Astrocyte (in vitro differentiated cells and primary cell): ENCODE data around the gene CD48. TPM values are rescaled to one million over a fixed set of nuclear protein-coding genes. Genes with fewer than 3 reads are reported as not detected.

ENCODE experiments used
- DNase-seq: peaks from one replicate; pipeline ENCODE4 v3.0.0-alpha.2; 2010; ENCODE audit warnings: low read depth
- FAIRE-seq: peaks from 2 replicates; lab custom pipeline; 2011; peaks lifted over from hg19 to GRCh38; lab: Jason Lieb, UNC
- H2AFZ ChIP-seq: 2 replicates; pipeline ENCODE4 v1.6.0; 2012; ENCODE audit warnings: low read depth, low read length, inconsistent platforms
- H3K27ac ChIP-seq: 2 replicates; pipeline ENCODE4 v1.5.1; 2011; ENCODE audit warnings: low read depth, low read length, inconsistent platforms
- H3K27me3 ChIP-seq: 2 replicates; pipeline ENCODE4 v1.6.0; 2011; ENCODE audit warnings: low read length, inconsistent platforms; ENCODE audit not compliant: insufficient read depth
- H3K36me3 ChIP-seq: 2 replicates; pipeline ENCODE4 v1.5.1; 2011; ENCODE audit warnings: low read length, inconsistent platforms; ENCODE audit not compliant: insufficient read depth
- H3K4me1 ChIP-seq: 2 replicates; pipeline ENCODE4 v1.5.1; 2011; ENCODE audit warnings: low read length, inconsistent platforms; ENCODE audit not compliant: insufficient read depth
- H3K4me2 ChIP-seq: 2 replicates; pipeline ENCODE4 v1.6.0; 2012; ENCODE audit warnings: low read length, inconsistent platforms
- H3K4me3 ChIP-seq: 2 replicates; pipeline ENCODE4 v1.5.1; 2011; ENCODE audit warnings: low read depth, mild to moderate bottlenecking, low read length, inconsistent platforms; ENCODE audit not compliant: insufficient read depth
- H3K79me2 ChIP-seq: 2 replicates; pipeline ENCODE4 v1.6.0; 2012; ENCODE audit warnings: mild to moderate bottlenecking, low read length, inconsistent platforms; ENCODE audit not compliant: insufficient read depth
- H3K9ac ChIP-seq: 2 replicates; pipeline ENCODE4 v1.6.0; 2012; ENCODE audit warnings: mild to moderate bottlenecking, low read length, inconsistent platforms
- H3K9me3 ChIP-seq: 2 replicates; pipeline ENCODE4 v1.5.1; 2012; ENCODE audit warnings: low read depth, mild to moderate bottlenecking, low read length, inconsistent platforms; ENCODE audit not compliant: insufficient read depth
- H4K20me1 ChIP-seq: 2 replicates; pipeline ENCODE4 v1.6.0; 2012; ENCODE audit warnings: low read length, inconsistent platforms; ENCODE audit not compliant: insufficient read depth
- H3K27ac Mint-ChIP-seq: one replicate; pipeline ENCODE4 v1.8.0; 2021; ENCODE audit warnings: mild to moderate bottlenecking, mixed read lengths; ENCODE audit not compliant: unreplicated experiment
- H3K27me3 Mint-ChIP-seq: one replicate; pipeline ENCODE4 v1.8.0; 2021; ENCODE audit warnings: low read depth, mixed read lengths; ENCODE audit not compliant: unreplicated experiment
- H3K36me3 Mint-ChIP-seq: one replicate; pipeline ENCODE4 v1.8.0; 2021; ENCODE audit warnings: low read depth, mixed read lengths; ENCODE audit not compliant: unreplicated experiment
- H3K4me1 Mint-ChIP-seq: one replicate; pipeline ENCODE4 v1.8.0; 2021; ENCODE audit warnings: low read depth, mixed read lengths; ENCODE audit not compliant: unreplicated experiment
- H3K4me3 Mint-ChIP-seq: one replicate; pipeline ENCODE4 v1.8.0; 2021; ENCODE audit warnings: mild to moderate bottlenecking, moderate library complexity, mixed read lengths; ENCODE audit not compliant: unreplicated experiment
- H3K9me3 Mint-ChIP-seq: one replicate; pipeline ENCODE4 v1.8.0; 2021; ENCODE audit warnings: mild to moderate bottlenecking, mixed read lengths; ENCODE audit not compliant: unreplicated experiment
- EZH2 ChIP-seq: IDR thresholded peaks from 2 replicates; pipeline ENCODE4 v1.6.1; 2012; ENCODE audit warnings: mild to moderate bottlenecking, low read length, inconsistent platforms; ENCODE audit not compliant: insufficient read depth
- total RNA-seq: library from RNA; stranded (reverse); gene quantifications from 2 replicates; pipeline ENCODE4 v1.2.1, GENCODE V29; 2021
- TF ChIP-seq, protein P1 (sequence below): IDR thresholded peaks from 2 replicates; pipeline ENCODE4 v1.5.1; 2011; ENCODE audit warnings: low read depth, mild to moderate bottlenecking, inconsistent platforms, low read length, moderate library complexity; ENCODE audit not compliant: insufficient read depth

The CD48 gene
- total RNA-seq, 1 donor from 2014 or later: not detected

DNA sequence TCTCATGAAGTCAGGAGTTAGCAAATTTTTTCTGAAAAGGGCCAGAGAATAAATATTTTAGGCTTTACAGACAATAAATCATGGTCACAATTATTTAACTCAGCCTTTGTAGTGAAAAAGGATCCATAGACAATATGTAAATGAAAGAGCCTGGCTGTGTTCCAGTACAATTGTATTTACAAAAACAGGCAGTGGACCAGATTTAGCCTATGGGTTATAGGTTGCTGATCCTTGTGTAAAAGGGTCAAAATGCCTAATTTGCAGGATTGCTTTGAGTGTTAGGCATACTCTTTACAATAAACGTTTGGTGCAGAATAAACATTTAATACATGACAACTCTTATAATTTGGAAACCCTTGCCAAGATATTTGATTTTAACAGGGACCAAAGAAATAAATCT is 33.9 kb upstream of the CD48 start:
- H3K4me1 Mint-ChIP-seq: peaks cover 18% of the 10 kb centered on the region
- H3K27ac Mint-ChIP-seq: no peak overlapping the region
- H3K79me2 ChIP-seq: no peaks in the 10 kb centered on the region
- no peaks in the 10 kb centered on the region for H3K36me3 ChIP-seq
- FAIRE-seq (no peak), DNase-seq (no peak)
- H3K27ac ChIP-seq: no peak overlapping the region
- H3K4me3 ChIP-seq: no peak overlapping the region
- H4K20me1 ChIP-seq: no peaks in the 10 kb centered on the region
- no peak overlapping the region for H3K9ac ChIP-seq
- no peak overlapping the region for H3K4me2 ChIP-seq
- no peaks in the 10 kb centered on the region for H3K36me3 Mint-ChIP-seq
- H3K9me3 ChIP-seq: no peaks in the 10 kb centered on the region
- TF ChIP-seq EZH2: no peak
- TF ChIP-seq, protein P1, sequence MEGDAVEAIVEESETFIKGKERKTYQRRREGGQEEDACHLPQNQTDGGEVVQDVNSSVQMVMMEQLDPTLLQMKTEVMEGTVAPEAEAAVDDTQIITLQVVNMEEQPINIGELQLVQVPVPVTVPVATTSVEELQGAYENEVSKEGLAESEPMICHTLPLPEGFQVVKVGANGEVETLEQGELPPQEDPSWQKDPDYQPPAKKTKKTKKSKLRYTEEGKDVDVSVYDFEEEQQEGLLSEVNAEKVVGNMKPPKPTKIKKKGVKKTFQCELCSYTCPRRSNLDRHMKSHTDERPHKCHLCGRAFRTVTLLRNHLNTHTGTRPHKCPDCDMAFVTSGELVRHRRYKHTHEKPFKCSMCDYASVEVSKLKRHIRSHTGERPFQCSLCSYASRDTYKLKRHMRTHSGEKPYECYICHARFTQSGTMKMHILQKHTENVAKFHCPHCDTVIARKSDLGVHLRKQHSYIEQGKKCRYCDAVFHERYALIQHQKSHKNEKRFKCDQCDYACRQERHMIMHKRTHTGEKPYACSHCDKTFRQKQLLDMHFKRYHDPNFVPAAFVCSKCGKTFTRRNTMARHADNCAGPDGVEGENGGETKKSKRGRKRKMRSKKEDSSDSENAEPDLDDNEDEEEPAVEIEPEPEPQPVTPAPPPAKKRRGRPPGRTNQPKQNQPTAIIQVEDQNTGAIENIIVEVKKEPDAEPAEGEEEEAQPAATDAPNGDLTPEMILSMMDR: no peak
- H3K4me3 Mint-ChIP-seq: no peak overlapping the region
- H3K9me3 Mint-ChIP-seq: peaks cover 2% of the 10 kb centered on the region
- H3K27me3 Mint-ChIP-seq: peaks cover 2% of the 10 kb centered on the region
- no peaks in the 10 kb centered on the region for H3K27me3 ChIP-seq
- no peak overlapping the region for H2AFZ ChIP-seq
- no peaks in the 10 kb centered on the region for H3K4me1 ChIP-seq

DNA sequence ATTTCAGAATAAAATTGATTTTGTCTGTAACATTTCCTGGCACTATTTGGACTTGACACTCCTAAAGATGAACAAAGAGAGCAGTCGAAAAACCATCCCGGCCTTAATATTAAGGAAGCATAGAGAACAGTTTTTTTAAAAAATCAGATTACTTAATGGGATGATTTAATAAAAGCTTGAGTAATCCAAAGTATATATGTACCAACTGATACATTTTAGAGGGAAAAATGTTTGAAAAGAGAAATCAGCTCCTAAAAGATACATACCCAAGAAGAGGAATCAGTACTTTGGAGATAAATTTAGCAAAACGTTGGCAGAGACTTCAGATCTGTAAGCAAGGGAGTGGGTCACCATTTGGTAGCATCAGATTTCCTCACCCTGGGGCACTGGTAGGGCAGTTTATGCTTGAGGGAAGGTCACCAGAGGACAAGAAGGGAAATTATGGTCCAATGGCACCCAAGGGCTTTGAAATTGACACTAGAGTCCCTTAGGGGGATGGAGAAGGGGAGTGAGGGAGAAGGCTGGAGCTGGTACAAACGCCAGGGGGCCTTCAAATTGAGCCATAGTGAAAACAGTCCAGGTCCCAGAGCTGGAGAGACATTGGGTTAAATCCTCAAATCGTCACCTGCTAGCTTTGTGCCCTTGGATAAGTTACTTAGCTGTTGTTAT is 33.4 kb upstream of the CD48 start:
- Histone ChIP-seq H3K4me1 (no peaks in the 10 kb centered on the region), H3K4me2 (no peak overlapping the region), H2AFZ (no peak overlapping the region), H3K27ac (no peak overlapping the region), H3K27me3 (peaks cover 2% of the 10 kb centered on the region), H3K4me3 (no peak overlapping the region), H3K9ac (no peak overlapping the region), H4K20me1 (no peaks in the 10 kb centered on the region), H3K9me3 (no peaks in the 10 kb centered on the region), H3K79me2 (no peaks in the 10 kb centered on the region), H3K36me3 (no peaks in the 10 kb centered on the region)
- Mint-ChIP-seq H3K9me3 (peaks cover 2% of the 10 kb centered on the region), H3K4me1 (peaks cover 18% of the 10 kb centered on the region), H3K4me3 (no peak overlapping the region), H3K27me3 (no peaks in the 10 kb centered on the region), H3K36me3 (no peaks in the 10 kb centered on the region), H3K27ac (no peak overlapping the region)
- TF ChIP-seq, protein P1: no peak
- no peak for TF ChIP-seq EZH2
- DNase-seq (no peak), FAIRE-seq (no peak)

DNA sequence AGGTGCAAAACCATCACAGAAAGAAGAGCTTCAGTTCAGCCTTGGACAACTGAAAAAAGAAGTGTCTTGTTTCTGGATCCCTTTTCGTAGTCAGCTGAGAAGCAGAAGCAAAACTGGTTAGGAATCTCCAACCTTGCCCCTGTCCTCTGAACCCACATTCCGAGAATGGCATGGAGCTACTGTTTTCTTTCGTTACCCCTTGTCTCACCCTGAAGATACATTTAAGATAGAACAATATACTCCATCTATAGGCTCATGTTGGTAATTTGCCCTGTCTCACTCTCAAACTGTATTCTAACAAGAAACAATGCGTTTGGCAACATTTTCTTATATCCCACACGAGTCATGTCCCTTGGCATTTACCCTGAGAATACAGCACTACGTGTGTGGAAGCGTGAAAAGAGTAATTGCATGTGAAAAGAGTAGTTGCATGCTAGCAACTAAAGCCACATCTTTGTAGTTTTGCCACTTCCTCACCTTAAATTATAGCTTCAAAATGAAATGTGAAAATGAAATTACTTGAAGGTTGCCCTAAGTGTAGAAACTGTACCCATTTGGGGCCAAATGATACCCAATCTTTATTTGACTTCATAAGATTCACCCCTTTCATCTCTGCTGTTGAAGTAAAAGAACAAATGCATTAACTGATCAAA is 32.7 kb upstream of the CD48 start:
- H3K9ac ChIP-seq: no peak overlapping the region
- H3K4me1 Mint-ChIP-seq: peaks cover 18% of the 10 kb centered on the region
- no peaks in the 10 kb centered on the region for H3K79me2 ChIP-seq
- H3K27me3 ChIP-seq: peaks cover 2% of the 10 kb centered on the region
- H3K36me3 Mint-ChIP-seq: no peaks in the 10 kb centered on the region
- DNase-seq (no peak), FAIRE-seq (no peak)
- no peak overlapping the region for H2AFZ ChIP-seq
- no peak overlapping the region for H3K27ac Mint-ChIP-seq
- no peaks in the 10 kb centered on the region for H3K36me3 ChIP-seq
- no peaks in the 10 kb centered on the region for H3K27me3 Mint-ChIP-seq
- peaks cover 2% of the 10 kb centered on the region for H3K9me3 Mint-ChIP-seq
- H3K27ac ChIP-seq: no peak overlapping the region
- no peak overlapping the region for H3K4me3 Mint-ChIP-seq
- no peaks in the 10 kb centered on the region for H3K4me1 ChIP-seq
- H3K4me2 ChIP-seq: no peak overlapping the region
- no peak for TF ChIP-seq EZH2
- TF ChIP-seq, protein P1: no peak
- no peaks in the 10 kb centered on the region for H4K20me1 ChIP-seq
- H3K4me3 ChIP-seq: no peak overlapping the region
- H3K9me3 ChIP-seq: no peaks in the 10 kb centered on the region
